ENCODE results near the gene DENND1A.

- TF ChIP-seq CTCF (IDR thresholded peaks at IDR 0.05) (no peak), POLR2AphosphoS5 (IDR thresholded peaks at IDR 0.05; ENCODE audit: low read depth, low read length) (no peak), TCF7L2 (IDR thresholded peaks at IDR 0.05; ENCODE audit: low read depth, low read length) (no peak)
- TF ChIP-seq, protein P1, sequence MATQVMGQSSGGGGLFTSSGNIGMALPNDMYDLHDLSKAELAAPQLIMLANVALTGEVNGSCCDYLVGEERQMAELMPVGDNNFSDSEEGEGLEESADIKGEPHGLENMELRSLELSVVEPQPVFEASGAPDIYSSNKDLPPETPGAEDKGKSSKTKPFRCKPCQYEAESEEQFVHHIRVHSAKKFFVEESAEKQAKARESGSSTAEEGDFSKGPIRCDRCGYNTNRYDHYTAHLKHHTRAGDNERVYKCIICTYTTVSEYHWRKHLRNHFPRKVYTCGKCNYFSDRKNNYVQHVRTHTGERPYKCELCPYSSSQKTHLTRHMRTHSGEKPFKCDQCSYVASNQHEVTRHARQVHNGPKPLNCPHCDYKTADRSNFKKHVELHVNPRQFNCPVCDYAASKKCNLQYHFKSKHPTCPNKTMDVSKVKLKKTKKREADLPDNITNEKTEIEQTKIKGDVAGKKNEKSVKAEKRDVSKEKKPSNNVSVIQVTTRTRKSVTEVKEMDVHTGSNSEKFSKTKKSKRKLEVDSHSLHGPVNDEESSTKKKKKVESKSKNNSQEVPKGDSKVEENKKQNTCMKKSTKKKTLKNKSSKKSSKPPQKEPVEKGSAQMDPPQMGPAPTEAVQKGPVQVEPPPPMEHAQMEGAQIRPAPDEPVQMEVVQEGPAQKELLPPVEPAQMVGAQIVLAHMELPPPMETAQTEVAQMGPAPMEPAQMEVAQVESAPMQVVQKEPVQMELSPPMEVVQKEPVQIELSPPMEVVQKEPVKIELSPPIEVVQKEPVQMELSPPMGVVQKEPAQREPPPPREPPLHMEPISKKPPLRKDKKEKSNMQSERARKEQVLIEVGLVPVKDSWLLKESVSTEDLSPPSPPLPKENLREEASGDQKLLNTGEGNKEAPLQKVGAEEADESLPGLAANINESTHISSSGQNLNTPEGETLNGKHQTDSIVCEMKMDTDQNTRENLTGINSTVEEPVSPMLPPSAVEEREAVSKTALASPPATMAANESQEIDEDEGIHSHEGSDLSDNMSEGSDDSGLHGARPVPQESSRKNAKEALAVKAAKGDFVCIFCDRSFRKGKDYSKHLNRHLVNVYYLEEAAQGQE (IDR thresholded peaks at IDR 0.05; ENCODE audit: insufficient read depth in 1 of 2, low read depth in 2 of 2, low read length in 1 of 2): no peak
Observed at GRCh38 chr9:123421801-123422455, 508.0 kb downstream of the DENND1A start.
